ENCODE data around the gene MALSU1.

MALSU1 gene

DNA sequence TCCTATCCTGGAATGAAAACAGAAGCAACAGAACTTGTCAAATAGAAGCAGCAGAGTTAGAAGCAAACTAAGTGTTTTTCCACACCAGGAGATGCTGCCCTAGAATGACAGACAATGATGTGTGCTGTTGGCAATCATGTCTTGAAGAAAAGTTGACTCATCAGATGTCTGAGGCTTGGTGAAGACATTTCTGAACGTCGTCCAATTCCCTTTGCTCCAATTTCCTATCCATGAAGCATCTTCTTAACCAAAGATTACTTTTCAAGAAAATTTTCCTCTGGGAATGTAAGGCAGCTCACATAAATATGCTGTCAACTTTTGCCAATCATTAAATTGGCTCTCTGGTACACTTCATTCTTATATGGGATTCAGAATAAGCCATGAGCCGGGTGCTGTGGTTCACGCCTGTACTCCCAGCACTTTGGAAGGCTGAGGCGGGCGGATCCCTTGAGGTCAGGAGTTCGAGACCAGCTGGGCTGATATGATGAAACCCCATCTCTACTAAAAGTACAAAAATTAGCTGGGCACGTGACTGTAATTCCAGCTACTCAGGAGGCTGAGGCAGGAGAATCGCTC, 34.6 kb downstream of the MALSU1 start:
- POLR2A ChIA-PET = no interaction called here
- CTCF ChIA-PET = interaction anchor here (0.8 to 1.8 kb wide), 4 partner anchors 9 to 61 kb away, joined by 3 to 4 read pairs (median 3); no protein-coding TSS in a partner anchor
- TF ChIP-seq, protein P1, sequence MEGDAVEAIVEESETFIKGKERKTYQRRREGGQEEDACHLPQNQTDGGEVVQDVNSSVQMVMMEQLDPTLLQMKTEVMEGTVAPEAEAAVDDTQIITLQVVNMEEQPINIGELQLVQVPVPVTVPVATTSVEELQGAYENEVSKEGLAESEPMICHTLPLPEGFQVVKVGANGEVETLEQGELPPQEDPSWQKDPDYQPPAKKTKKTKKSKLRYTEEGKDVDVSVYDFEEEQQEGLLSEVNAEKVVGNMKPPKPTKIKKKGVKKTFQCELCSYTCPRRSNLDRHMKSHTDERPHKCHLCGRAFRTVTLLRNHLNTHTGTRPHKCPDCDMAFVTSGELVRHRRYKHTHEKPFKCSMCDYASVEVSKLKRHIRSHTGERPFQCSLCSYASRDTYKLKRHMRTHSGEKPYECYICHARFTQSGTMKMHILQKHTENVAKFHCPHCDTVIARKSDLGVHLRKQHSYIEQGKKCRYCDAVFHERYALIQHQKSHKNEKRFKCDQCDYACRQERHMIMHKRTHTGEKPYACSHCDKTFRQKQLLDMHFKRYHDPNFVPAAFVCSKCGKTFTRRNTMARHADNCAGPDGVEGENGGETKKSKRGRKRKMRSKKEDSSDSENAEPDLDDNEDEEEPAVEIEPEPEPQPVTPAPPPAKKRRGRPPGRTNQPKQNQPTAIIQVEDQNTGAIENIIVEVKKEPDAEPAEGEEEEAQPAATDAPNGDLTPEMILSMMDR (IDR thresholded peaks at IDR 0.05; ENCODE audit: control extremely low read depth, extremely low read depth, low read depth, missing control alignments) = no peak
- no peak for DNase-seq (ENCODE audit: extremely low spot score)

GRCh38 chr7:23334482-23335056, 35.4 kb downstream of the MALSU1 start:
- TF ChIP-seq, protein P1 (IDR thresholded peaks at IDR 0.05; ENCODE audit: control extremely low read depth, extremely low read depth, low read depth, missing control alignments) = no peak
- ChIA-PET POLR2A (no interaction called here), CTCF (interaction anchor here (1.2 to 1.8 kb wide), 2 partner anchors 13 to 62 kb away, joined by 3 to 4 read pairs; no protein-coding TSS in a partner anchor)
- no peak for DNase-seq (ENCODE audit: extremely low spot score)

GRCh38 chr7:23335136-23335535, 36.0 kb downstream of the MALSU1 start:
- POLR2A ChIA-PET = no interaction called here
- CTCF ChIA-PET = interaction anchor here (1.2 to 1.8 kb wide), 2 partner anchors 62 kb away, joined by 4 to 6 read pairs; no protein-coding TSS in a partner anchor
- TF ChIP-seq, protein P1 (IDR thresholded peaks at IDR 0.05; ENCODE audit: control extremely low read depth, extremely low read depth, low read depth, missing control alignments) = no peak
- no peak for DNase-seq (ENCODE audit: extremely low spot score)

DNA sequence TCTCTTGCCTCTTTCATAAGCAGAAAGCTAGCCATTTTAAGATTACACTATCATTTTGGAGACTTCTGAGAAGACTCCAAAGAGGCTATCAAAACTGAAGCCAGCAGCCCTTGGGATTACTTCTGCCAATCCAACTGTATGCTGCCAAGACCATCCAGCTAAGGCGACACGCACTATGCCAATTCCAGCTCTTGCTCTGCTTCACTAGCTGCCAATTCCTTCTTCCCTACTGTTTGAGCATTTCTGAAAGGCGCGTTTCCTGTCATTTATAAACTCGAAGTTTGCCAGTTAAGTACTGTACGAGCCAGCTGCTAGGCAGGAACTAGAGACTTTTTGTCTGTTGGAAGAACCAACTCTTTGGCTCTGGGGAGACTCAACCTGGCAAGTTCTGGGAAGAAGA, 36.5 kb downstream of the MALSU1 start:
- no peak for DNase-seq (ENCODE audit: extremely low spot score)
- TF ChIP-seq, protein P1 (IDR thresholded peaks at IDR 0.05; ENCODE audit: control extremely low read depth, extremely low read depth, low read depth, missing control alignments) = no peak
- ChIA-PET POLR2A (no interaction called here), CTCF (interaction anchor here (1.2 kb wide), 1 partner anchor 63 kb away, joined by 6 read pairs; no protein-coding TSS in a partner anchor)

GRCh38 chr7:23336086-23336485, 36.9 kb downstream of the MALSU1 start:
- no peak for DNase-seq (ENCODE audit: extremely low spot score)
- TF ChIP-seq, protein P1 (IDR thresholded peaks at IDR 0.05; ENCODE audit: control extremely low read depth, extremely low read depth, low read depth, missing control alignments) = no peak
- POLR2A ChIA-PET = no interaction called here
- CTCF ChIA-PET = interaction anchor here (1.2 kb wide), 1 partner anchor 63 kb away, joined by 6 read pairs; no protein-coding TSS in a partner anchor

GRCh38 chr7:23336799-23337283, 37.7 kb downstream of the MALSU1 start:
- DNase-seq (ENCODE audit: extremely low spot score) = no peak
- TF ChIP-seq, protein P1 (IDR thresholded peaks at IDR 0.05; ENCODE audit: control extremely low read depth, extremely low read depth, low read depth, missing control alignments) = no peak
- CTCF ChIA-PET = interaction anchor here (0.8 to 1.8 kb wide), 5 partner anchors 9 to 21 kb away, joined by 3 to 8 read pairs (median 3); no protein-coding TSS in a partner anchor
- POLR2A ChIA-PET = no interaction called here

All from GM10248 (cell line).